Activated CD8-positive, alpha-beta T cell treated with anti-CD3 and anti-CD28 coated beads for 36 hours (primary cell): ENCODE data around the gene TMEM214. TPM values are rescaled to one million over a fixed set of nuclear protein-coding genes. Genes with fewer than 3 reads are reported as not detected.

Experiments
- ATAC-seq: fragments of 200-7000 bp; cut with Tn5 transposase; one replicate; pipeline ENCODE4 v1.10.0; 2021; ENCODE audit warnings: mild to moderate bottlenecking, moderate library complexity
- CTCF ChIA-PET: fragments of 350-600 bp; sonication (Branson Sonifier 250); formaldehyde crosslinking; loops from one replicate; lab custom pipeline; 2021; ENCODE audit warnings: antibody characterized with exemption; lab: Charles Lee
- POLR2A ChIA-PET: fragments of 350-600 bp; sonication (Branson Sonifier 250); formaldehyde crosslinking; loops from one replicate; lab custom pipeline; 2021; ENCODE audit warnings: antibody characterized with exemption; lab: Charles Lee
- DNase-seq: peaks from one replicate; pipeline ENCODE4 v3.0.0-alpha.2; 2020
- H3K27ac Mint-ChIP-seq: one replicate; pipeline ENCODE4 v1.8.0; 2021; ENCODE audit warnings: mild to moderate bottlenecking, mixed read lengths
- H3K27me3 Mint-ChIP-seq: one replicate; pipeline ENCODE4 v1.8.0; 2021; ENCODE audit warnings: mixed read lengths
- H3K36me3 Mint-ChIP-seq: one replicate; pipeline ENCODE4 v1.8.0; 2021; ENCODE audit warnings: low read depth, mixed read lengths
- H3K4me1 Mint-ChIP-seq: one replicate; pipeline ENCODE4 v1.8.0; 2021; ENCODE audit warnings: low read depth, mixed read lengths
- H3K4me3 Mint-ChIP-seq: one replicate; pipeline ENCODE4 v1.8.0; 2021; ENCODE audit warnings: mild to moderate bottlenecking, moderate library complexity, mixed read lengths
- H3K9me3 Mint-ChIP-seq: one replicate; pipeline ENCODE4 v1.8.0; 2021; ENCODE audit warnings: mixed read lengths
- CTCF ChIP-seq: fragments of 200-600 bp; IDR thresholded peaks from one replicate; pipeline ENCODE4 v1.8.0; 2022; ENCODE audit warnings: antibody characterized with exemption, mild to moderate bottlenecking
- intact Hi-C: fragments of 100-400 bp; cut with micrococcal nuclease; formaldehyde crosslinking; loops from one replicate; pipeline ENCODE4 v1.10.0; 2022
- total RNA-seq, 2 experiments: library from RNA; stranded (reverse); gene quantifications; one replicate each; pipeline ENCODE4 v1.2.3, GENCODE V29; 2021

The TMEM214 gene
- total RNA-seq, 2 experiments from 2014 or later: 54.1 to 58.9 TPM

- Mint-ChIP-seq H3K36me3 (no peaks in the 10 kb centered on the region), H3K4me1 (no peaks in the 10 kb centered on the region), H3K9me3 (no peaks in the 10 kb centered on the region), H3K27ac (no peak overlapping the region), H3K27me3 (no peaks in the 10 kb centered on the region), H3K4me3 (no peak overlapping the region)
- DNase-seq: no peak
- intact Hi-C loops: no loop called here
- no peak for ATAC-seq
- TF ChIP-seq CTCF: no peak
- POLR2A ChIA-PET: no interaction called here
- CTCF ChIA-PET: no interaction called here
Observed at GRCh38 chr2:27003007-27003406, 29.8 kb upstream of the TMEM214 start.

DNA sequence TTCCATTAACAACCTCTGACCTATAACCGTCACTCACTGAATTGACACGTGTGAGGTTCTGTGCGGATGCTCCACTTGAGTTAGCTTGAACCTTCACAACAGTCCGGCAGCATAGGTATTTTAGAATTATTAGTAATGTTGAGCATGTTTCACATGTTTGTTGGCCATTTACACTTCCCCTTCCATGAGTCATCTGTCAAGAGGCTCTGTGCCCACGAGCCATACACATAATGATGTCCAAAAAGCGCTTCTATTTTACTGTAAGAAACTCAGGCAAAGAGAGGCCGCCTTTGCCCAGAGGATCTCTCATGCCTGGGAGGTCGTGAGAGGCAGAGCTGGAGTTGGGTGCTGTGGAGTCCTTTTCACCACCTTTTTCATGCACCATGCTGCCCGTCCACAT lies 28.9 kb upstream of the TMEM214 start:
- Mint-ChIP-seq H3K27ac (no peak overlapping the region), H3K36me3 (no peaks in the 10 kb centered on the region), H3K4me3 (no peak overlapping the region), H3K9me3 (no peaks in the 10 kb centered on the region), H3K4me1 (no peaks in the 10 kb centered on the region), H3K27me3 (no peaks in the 10 kb centered on the region)
- TF ChIP-seq CTCF: no peak
- no peak for ATAC-seq
- ChIA-PET POLR2A (interaction anchor here (0.9 to 1.3 kb wide), 2 partner anchors 9 to 11 kb away, joined by 3 to 4 read pairs; no protein-coding TSS in a partner anchor), CTCF (interaction anchor here (1.0 to 2.4 kb wide), 4 partner anchors 13 to 166 kb away, joined by 3 to 8 read pairs (median 6); no protein-coding TSS in a partner anchor)
- intact Hi-C loops: no loop called here
- DNase-seq: no peak

- no peak for ATAC-seq
- peaks cover 2% of the 10 kb centered on the region for H3K4me1 Mint-ChIP-seq
- no peak overlapping the region for H3K4me3 Mint-ChIP-seq
- CTCF ChIA-PET: interaction anchor here (1.6 to 3.0 kb wide), 3 partner anchors 10 to 161 kb away, joined by 6 to 17 read pairs (median 8); no protein-coding TSS in a partner anchor
- no peaks in the 10 kb centered on the region for H3K36me3 Mint-ChIP-seq
- no peak for TF ChIP-seq CTCF
- no peaks in the 10 kb centered on the region for H3K9me3 Mint-ChIP-seq
- POLR2A ChIA-PET: no interaction called here
- intact Hi-C loops: no loop called here
- no peak overlapping the region for H3K27ac Mint-ChIP-seq
- H3K27me3 Mint-ChIP-seq: peaks cover 1% of the 10 kb centered on the region
- DNase-seq: no peak
Observed at GRCh38 chr2:27006602-27007415, 26.0 kb upstream of the TMEM214 start.

- ATAC-seq (no peak), DNase-seq (no peak)
- Mint-ChIP-seq H3K36me3 (no peaks in the 10 kb centered on the region), H3K27ac (no peak overlapping the region), H3K9me3 (no peaks in the 10 kb centered on the region), H3K4me1 (peaks cover 2% of the 10 kb centered on the region), H3K27me3 (peaks cover 1% of the 10 kb centered on the region), H3K4me3 (no peak overlapping the region)
- ChIA-PET CTCF (interaction anchor here (1.6 to 3.0 kb wide), 3 partner anchors 9 to 162 kb away, joined by 6 to 17 read pairs (median 8); no protein-coding TSS in a partner anchor), POLR2A (no interaction called here)
- intact Hi-C loops: no loop called here
- TF ChIP-seq CTCF: no peak
Observed at GRCh38 chr2:27007416-27008374, 25.1 kb upstream of the TMEM214 start.
